Muscle of back (tissue), 11 donors: ENCODE results near the gene PKIG. TPM values are rescaled to one million over a fixed set of nuclear protein-coding genes. Genes with fewer than 3 reads are reported as not detected.

Experiments
- DNase-seq, 3 donors: peaks; one replicate each; pipeline versions ENCODE4 v3.0.0 to v3.0.0-alpha.2; 2013
- polyA plus RNA-seq, 10 donors: library from polyadenylated mRNA; unstranded; fragments of 120-200 nt; gene quantifications; one replicate each; pipeline ENCODE4 v1.2.1, GENCODE V29; 2013; ENCODE audit not compliant: insufficient read length in 10 of 10

The PKIG gene
- polyA plus RNA-seq, 10 donors, result 40.1 to 55.6 (median 45.6) TPM

DNA sequence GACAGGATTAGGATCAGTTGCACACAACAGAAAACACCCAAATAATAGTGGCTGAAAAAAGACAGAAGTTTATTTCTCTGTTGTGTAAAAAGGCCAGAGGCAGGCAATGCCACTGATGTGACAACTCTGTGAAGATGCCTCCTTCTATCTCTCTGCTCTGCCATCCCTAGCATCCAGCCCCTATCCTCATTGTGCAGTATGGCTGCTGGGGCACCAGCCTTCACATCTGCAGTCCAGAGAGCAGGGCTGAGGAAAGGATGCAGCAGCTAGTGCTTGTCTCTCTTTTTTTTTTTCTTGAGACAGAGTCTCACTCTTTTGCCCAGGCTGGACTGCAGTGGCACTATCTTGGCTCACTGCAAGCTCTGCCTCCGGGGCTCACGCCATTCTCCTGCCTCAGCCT, 75.5 kb downstream of the PKIG start:
- no peak for DNase-seq

DNA sequence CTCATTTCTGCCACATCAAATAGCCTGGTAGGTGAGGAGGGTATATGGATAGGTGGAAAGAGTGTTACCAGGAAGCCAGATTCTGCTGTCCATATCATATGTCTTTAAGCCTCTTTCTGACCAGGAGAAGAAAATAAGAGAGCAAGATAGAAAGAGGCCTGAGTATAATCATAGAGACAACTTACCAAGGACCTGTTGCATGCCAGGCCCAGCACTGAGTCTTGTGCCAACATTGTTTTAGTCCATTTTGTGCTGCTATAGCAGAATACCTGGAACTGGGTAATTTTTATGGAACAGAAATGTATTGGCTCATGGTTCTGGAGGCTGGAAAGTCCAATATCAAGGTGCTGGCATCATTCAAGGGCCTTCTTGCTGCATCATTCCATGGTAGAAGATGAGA, 76.4 kb downstream of the PKIG start:
- no peak for DNase-seq

DNA sequence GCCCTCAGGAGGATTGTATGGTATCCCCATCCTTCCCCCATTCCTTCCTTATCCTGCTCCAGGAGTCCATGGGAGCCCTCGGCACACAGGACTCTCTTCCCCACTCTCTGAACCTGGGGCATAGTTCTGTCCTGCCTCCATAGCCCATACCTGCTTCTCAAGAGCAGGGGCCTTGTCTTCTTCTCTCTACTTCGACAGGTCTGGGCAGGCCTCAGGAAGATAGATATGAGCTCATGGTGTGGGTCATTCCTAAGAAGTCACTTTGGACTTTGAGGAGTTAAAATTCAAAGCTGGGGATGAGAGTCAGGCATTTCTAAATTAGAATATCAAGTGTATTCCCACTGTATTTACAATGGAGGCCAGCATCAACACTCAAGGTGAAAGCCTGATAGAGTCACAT, 77.6 kb downstream of the PKIG start:
- no peak for DNase-seq

DNA sequence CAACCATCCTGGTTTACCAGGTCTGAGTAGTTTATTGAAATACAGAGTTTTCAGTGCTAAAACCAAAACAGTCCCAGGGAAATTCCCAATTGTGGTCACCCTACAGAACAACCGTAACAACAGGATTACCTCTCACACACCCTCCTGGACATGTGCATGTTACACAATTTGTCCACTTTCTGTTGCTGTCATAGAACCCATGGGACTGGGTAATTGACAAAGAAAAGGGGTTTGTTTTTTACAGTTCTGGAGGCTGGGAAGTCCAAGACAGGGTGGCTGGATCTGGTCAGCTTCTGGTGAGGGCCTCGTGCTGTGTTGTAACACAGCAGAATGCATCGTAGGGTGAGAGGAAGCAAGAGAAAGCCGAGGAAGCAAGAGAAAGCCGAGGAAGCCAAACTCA, 78.2 kb downstream of the PKIG start:
- no peak for DNase-seq

DNA sequence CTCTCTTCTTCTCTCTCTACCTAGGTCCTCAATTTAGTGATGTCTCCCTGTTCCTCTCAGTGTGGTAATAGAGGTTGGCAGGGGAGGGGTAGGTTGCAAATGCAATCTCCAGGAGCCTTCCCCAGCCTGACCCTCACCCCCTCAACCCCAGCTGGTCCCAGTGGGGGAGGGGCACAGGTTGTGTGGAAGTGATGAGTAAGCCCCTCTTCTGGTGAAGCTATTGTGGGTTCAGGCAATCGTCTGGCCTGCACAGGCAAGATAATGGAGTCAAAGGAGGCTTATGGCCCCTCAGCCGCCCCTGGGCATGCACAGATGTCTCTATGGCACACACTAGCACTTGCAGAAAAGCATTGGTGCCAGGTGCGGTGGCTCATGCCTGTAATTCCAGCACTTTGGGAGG, 79.9 kb downstream of the PKIG start:
- no peak for DNase-seq

DNA sequence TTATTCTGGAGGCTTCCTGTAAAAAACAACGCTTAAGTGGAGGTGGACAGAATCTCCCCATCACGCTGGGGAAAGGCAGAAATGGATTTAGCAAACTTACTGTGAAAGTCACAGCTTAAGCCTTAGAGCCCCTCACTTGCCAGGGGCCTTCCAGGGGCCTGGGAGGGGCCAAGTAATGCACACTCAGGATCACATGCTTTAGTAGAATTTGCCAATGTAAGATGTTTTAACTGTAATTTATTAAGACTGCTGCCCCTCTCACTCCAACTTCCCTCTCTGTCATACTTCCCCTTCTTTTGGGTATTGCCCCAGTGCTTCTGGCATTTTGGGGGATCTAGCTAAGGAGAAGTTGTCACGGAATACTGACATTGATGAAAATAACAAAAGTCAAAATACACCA, 81.8 kb downstream of the PKIG start:
- DNase-seq, result no peak

DNA sequence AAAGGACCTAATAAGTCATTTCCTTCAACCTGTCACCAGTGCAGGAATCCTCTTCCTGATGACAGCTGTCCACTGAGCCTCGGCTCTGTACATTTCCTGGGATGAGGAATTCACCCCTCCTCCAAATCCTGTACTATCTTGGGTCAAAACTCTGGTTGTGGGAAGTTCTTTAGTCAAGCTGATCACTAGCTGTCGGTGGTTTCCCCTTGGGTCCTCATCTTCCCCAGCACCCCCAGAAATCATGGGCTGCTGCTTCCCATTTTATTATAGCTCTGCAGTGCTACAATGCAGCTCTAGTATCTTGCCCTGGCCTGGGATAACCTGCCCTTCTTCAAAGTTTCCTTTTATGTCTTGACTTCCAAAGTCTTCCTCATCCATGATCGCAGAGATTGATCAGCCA, 83.7 kb downstream of the PKIG start:
- no peak for DNase-seq

Other genes starting within 250 kb of the PKIG start
- not detected for gene R3HDML, start 245.5 kb upstream of the PKIG start, polyA plus RNA-seq
- gene HNF4A, start 226.9 kb upstream of the PKIG start, polyA plus RNA-seq, result under 1 TPM in 4 of 10 donors, not detected in 6; 0.07 to 0.16 (median 0.10) TPM
- 1 to 10 TPM; 4.2 to 7.4 (median 5.7) TPM for gene TTPAL, start 106.7 kb upstream of the PKIG start, polyA plus RNA-seq
- gene SERINC3, start 60.5 kb upstream of the PKIG start, polyA plus RNA-seq, result 10 to 100 TPM; 42.9 to 56.2 (median 49.1) TPM
- gene ADA, start 69.1 kb downstream of the PKIG start, polyA plus RNA-seq, result 1 to 10 TPM; 5.1 to 8.5 (median 7.2) TPM
- under 1 TPM; 0.07 to 0.21 (median 0.13) TPM for gene CCN5, start 132.8 kb downstream of the PKIG start, polyA plus RNA-seq
- under 1 TPM in 8 of 10 donors, not detected in 2; 0.09 to 0.37 (median 0.24) TPM for gene KCNK15, start 163.3 kb downstream of the PKIG start, polyA plus RNA-seq
- 1 to 10 TPM; 5.7 to 9.7 (median 7.1) TPM for gene RIMS4, start 228.0 kb downstream of the PKIG start, polyA plus RNA-seq